Activated naive CD8-positive, alpha-beta T cell treated with anti-CD3 and anti-CD28 coated beads, Interleukin-2, amount 10 ng/mL, durations not matched to agents 7 days and 5 days (primary cell): Measurements from ENCODE around the gene SLC44A2. TPM values are rescaled to one million over a fixed set of nuclear protein-coding genes. Genes with fewer than 3 reads are reported as not detected.

Experiments
- ATAC-seq: fragments of 150-1000 bp; cut with Tn5 transposase; one replicate; pipeline ENCODE4 v1.10.0; 2021; ENCODE audit warnings: low read depth, moderate library complexity
- POLR2A ChIA-PET: fragments of 350-600 bp; sonication (Branson Sonifier 250); formaldehyde crosslinking; loops from one replicate; lab custom pipeline; 2021; ENCODE audit warnings: antibody characterized with exemption; lab: Charles Lee
- DNase-seq: peaks from one replicate; pipeline ENCODE4 v3.0.0; 2021
- H3K27ac Mint-ChIP-seq: one replicate; pipeline ENCODE4 v1.8.0; 2022; ENCODE audit warnings: mild to moderate bottlenecking, mixed read lengths
- H3K27me3 Mint-ChIP-seq: one replicate; pipeline ENCODE4 v1.8.0; 2022; ENCODE audit warnings: mild to moderate bottlenecking, moderate library complexity, mixed read lengths
- H3K36me3 Mint-ChIP-seq: one replicate; pipeline ENCODE4 v1.8.0; 2021; ENCODE audit warnings: mild to moderate bottlenecking, mixed read lengths
- H3K4me1 Mint-ChIP-seq: one replicate; pipeline ENCODE4 v1.8.0; 2021; ENCODE audit warnings: mixed read lengths
- H3K4me3 Mint-ChIP-seq: one replicate; pipeline ENCODE4 v1.8.0; 2022; ENCODE audit warnings: mild to moderate bottlenecking, moderate library complexity, mixed read lengths
- H3K9me3 Mint-ChIP-seq: one replicate; pipeline ENCODE4 v1.8.0; 2021; ENCODE audit warnings: mixed read lengths
- total RNA-seq, 2 experiments: library from RNA; stranded (reverse); gene quantifications; one replicate each; pipeline ENCODE4 v1.2.3, GENCODE V29; 2021

Gene SLC44A2
- total RNA-seq, 2 experiments from 2014 or later = 155 to 156 TPM

- H3K4me3 Mint-ChIP-seq = peak overlapping the region; percentile 99
- peak; percentile 94 for DNase-seq
- POLR2A ChIA-PET = interaction anchor here (0.5 to 4.1 kb wide), 22 partner anchors 9 to 445 kb away, joined by 3 to 21 read pairs (median 4); partner anchors contain the start of genes CDKN2D, KRI1, QTRT1 and SLC44A2
- no peaks in the 10 kb centered on the region for H3K9me3 Mint-ChIP-seq
- H3K36me3 Mint-ChIP-seq = peaks cover 11% of the 10 kb centered on the region
- peak overlapping the region; percentile 100 for H3K27ac Mint-ChIP-seq
- ATAC-seq = peak; percentile 69
- peaks cover 4% of the 10 kb centered on the region for H3K27me3 Mint-ChIP-seq
- H3K4me1 Mint-ChIP-seq = peaks cover 23% of the 10 kb centered on the region
Measured at GRCh38 chr19:10602330-10603083, 22.8 kb upstream of the SLC44A2 start.

- peak overlapping the region; percentile 100 for H3K27ac Mint-ChIP-seq
Measured at GRCh38 chr19:10603084-10603872, 22.1 kb upstream of the SLC44A2 start.

GRCh38 chr19:10603873-10604459, 21.4 kb upstream of the SLC44A2 start:
- ATAC-seq (no peak), DNase-seq (no peak)
- Mint-ChIP-seq H3K4me3 (peak overlapping the region; percentile 99), H3K36me3 (peaks cover 12% of the 10 kb centered on the region), H3K27me3 (peaks cover 4% of the 10 kb centered on the region), H3K9me3 (no peaks in the 10 kb centered on the region), H3K27ac (peak overlapping the region; percentile 100), H3K4me1 (peaks cover 22% of the 10 kb centered on the region)
- POLR2A ChIA-PET = interaction anchor here (0.7 to 4.1 kb wide), 24 partner anchors 8 to 232 kb away, joined by 3 to 21 read pairs (median 4); partner anchors contain the start of genes CDKN2D, KEAP1, KRI1 and QTRT1

More at GRCh38 chr19:10603084-10603872, 22.1 kb upstream of the SLC44A2 start:
- ATAC-seq = peak; percentile 71
- Mint-ChIP-seq H3K36me3 (peaks cover 12% of the 10 kb centered on the region), H3K4me3 (peak overlapping the region; percentile 99), H3K27me3 (peaks cover 4% of the 10 kb centered on the region), H3K4me1 (peaks cover 22% of the 10 kb centered on the region), H3K9me3 (no peaks in the 10 kb centered on the region)
- POLR2A ChIA-PET = interaction anchor here (0.5 to 4.1 kb wide), 23 partner anchors 8 to 444 kb away, joined by 3 to 21 read pairs (median 5); partner anchors contain the start of genes CDKN2D, KRI1, QTRT1 and SLC44A2
- peak; percentile 79 for DNase-seq

GRCh38 chr19:10604460-10604980, 20.8 kb upstream of the SLC44A2 start:
- Mint-ChIP-seq H3K4me1 (peaks cover 22% of the 10 kb centered on the region), H3K9me3 (no peaks in the 10 kb centered on the region), H3K4me3 (peak overlapping the region; percentile 99), H3K27me3 (peaks cover 4% of the 10 kb centered on the region), H3K36me3 (peaks cover 12% of the 10 kb centered on the region), H3K27ac (peak overlapping the region; percentile 100)
- DNase-seq (peak; percentile 44), ATAC-seq (no peak)
- POLR2A ChIA-PET = interaction anchor here (0.7 to 4.1 kb wide), 20 partner anchors 9 to 183 kb away, joined by 3 to 21 read pairs (median 4); partner anchors contain the start of genes CDKN2D, KEAP1 and QTRT1

- POLR2A ChIA-PET = interaction anchor here (1.0 to 1.2 kb wide), 2 partner anchors 10 to 41 kb away, joined by 5 to 7 read pairs; no protein-coding TSS in a partner anchor
- DNase-seq (no peak), ATAC-seq (no peak)
- H3K9me3 Mint-ChIP-seq = no peaks in the 10 kb centered on the region
- no peak overlapping the region for H3K4me3 Mint-ChIP-seq
- peaks cover 21% of the 10 kb centered on the region for H3K36me3 Mint-ChIP-seq
- H3K4me1 Mint-ChIP-seq = peaks cover 15% of the 10 kb centered on the region
- no peaks in the 10 kb centered on the region for H3K27me3 Mint-ChIP-seq
- H3K27ac Mint-ChIP-seq = no peak overlapping the region
Measured at GRCh38 chr19:10611907-10612306, 13.4 kb upstream of the SLC44A2 start.

- Mint-ChIP-seq H3K4me1 (peaks cover 13% of the 10 kb centered on the region), H3K27me3 (no peaks in the 10 kb centered on the region), H3K27ac (no peak overlapping the region), H3K4me3 (no peak overlapping the region), H3K36me3 (peaks cover 21% of the 10 kb centered on the region), H3K9me3 (no peaks in the 10 kb centered on the region)
- ATAC-seq = no peak
- no peak for DNase-seq
- POLR2A ChIA-PET = interaction anchor here (1.2 kb wide), 1 partner anchor 40 kb away, joined by 7 read pairs; no protein-coding TSS in a partner anchor
Measured at GRCh38 chr19:10612499-10613119, 12.7 kb upstream of the SLC44A2 start.

- Mint-ChIP-seq H3K4me1 (peaks cover 13% of the 10 kb centered on the region), H3K36me3 (peaks cover 20% of the 10 kb centered on the region), H3K4me3 (peak overlapping the region; percentile 50), H3K9me3 (no peaks in the 10 kb centered on the region), H3K27me3 (no peaks in the 10 kb centered on the region), H3K27ac (peak overlapping the region; percentile 27)
- DNase-seq (no peak), ATAC-seq (no peak)
- POLR2A ChIA-PET = interaction anchor here (0.7 kb wide), 2 partner anchors 22 to 128 kb away, joined by 4 to 5 read pairs; no protein-coding TSS in a partner anchor
Measured at GRCh38 chr19:10615429-10616023, 9.8 kb upstream of the SLC44A2 start.

- DNase-seq = no peak
- Mint-ChIP-seq H3K27me3 (no peaks in the 10 kb centered on the region), H3K36me3 (peaks cover 20% of the 10 kb centered on the region), H3K4me1 (peaks cover 21% of the 10 kb centered on the region), H3K4me3 (no peak overlapping the region), H3K27ac (no peak overlapping the region), H3K9me3 (no peaks in the 10 kb centered on the region)
- POLR2A ChIA-PET = interaction anchor here (1.6 to 2.2 kb wide), 2 partner anchors 12 to 14 kb away, joined by 6 read pairs; no protein-coding TSS in a partner anchor
- no peak for ATAC-seq
Measured at GRCh38 chr19:10617409-10618121, 7.8 kb upstream of the SLC44A2 start.

GRCh38 chr19:10618846-10619245, 6.5 kb upstream of the SLC44A2 start:
- POLR2A ChIA-PET = interaction anchor here (0.7 to 2.3 kb wide), 2 partner anchors 14 to 28 kb away, joined by 4 to 7 read pairs; no protein-coding TSS in a partner anchor
- H3K4me1 Mint-ChIP-seq = peaks cover 17% of the 10 kb centered on the region
- ATAC-seq = no peak

GRCh38 chr19:10620786-10621185, 4.6 kb upstream of the SLC44A2 start:
- ATAC-seq (no peak), DNase-seq (no peak)
- H3K27me3 Mint-ChIP-seq = no peaks in the 10 kb centered on the region
- peaks cover 21% of the 10 kb centered on the region for H3K4me1 Mint-ChIP-seq
- H3K4me3 Mint-ChIP-seq = no peak overlapping the region
- no peaks in the 10 kb centered on the region for H3K9me3 Mint-ChIP-seq
- H3K36me3 Mint-ChIP-seq = peaks cover 3% of the 10 kb centered on the region
- POLR2A ChIA-PET = interaction anchor here (2.3 kb wide), 1 partner anchor 16 kb away, joined by 7 read pairs; no protein-coding TSS in a partner anchor
- peak overlapping the region; percentile 61 for H3K27ac Mint-ChIP-seq

More at GRCh38 chr19:10618846-10619245, 6.5 kb upstream of the SLC44A2 start:
- Mint-ChIP-seq H3K27ac (no peak overlapping the region), H3K36me3 (peaks cover 11% of the 10 kb centered on the region), H3K9me3 (no peaks in the 10 kb centered on the region), H3K4me3 (no peak overlapping the region), H3K27me3 (no peaks in the 10 kb centered on the region)
- DNase-seq = no peak

- ATAC-seq = no peak
- Mint-ChIP-seq H3K9me3 (no peaks in the 10 kb centered on the region), H3K27ac (peak overlapping the region; percentile 68), H3K27me3 (no peaks in the 10 kb centered on the region), H3K4me3 (no peak overlapping the region), H3K4me1 (peaks cover 23% of the 10 kb centered on the region), H3K36me3 (peaks cover 3% of the 10 kb centered on the region)
- POLR2A ChIA-PET = interaction anchor here (1.4 kb wide), 1 partner anchor 20 kb away, joined by 4 read pairs; no protein-coding TSS in a partner anchor
- DNase-seq = no peak
Measured at GRCh38 chr19:10621966-10622365, 3.4 kb upstream of the SLC44A2 start.
